COLO829 (cell line): ENCODE measurements around the gene CHRNE.
A peak's percentile ranks its signal among the peaks of the same experiment; 100 is the strongest.
"Not testable (repeated sequence)": the region's sequence is repeated elsewhere in the genome, so short reads cannot be mapped to it uniquely, and the experiment has no call there.

Source experiments
- DNase-seq: peaks from one replicate; pipeline ENCODE4 v3.0.0; 2012; ENCODE audit warnings: low spot score

The CHRNE gene

GRCh38 chr17:4887581-4887980 is 15.3 kb downstream of the CHRNE start:
- no peak for DNase-seq

DNA sequence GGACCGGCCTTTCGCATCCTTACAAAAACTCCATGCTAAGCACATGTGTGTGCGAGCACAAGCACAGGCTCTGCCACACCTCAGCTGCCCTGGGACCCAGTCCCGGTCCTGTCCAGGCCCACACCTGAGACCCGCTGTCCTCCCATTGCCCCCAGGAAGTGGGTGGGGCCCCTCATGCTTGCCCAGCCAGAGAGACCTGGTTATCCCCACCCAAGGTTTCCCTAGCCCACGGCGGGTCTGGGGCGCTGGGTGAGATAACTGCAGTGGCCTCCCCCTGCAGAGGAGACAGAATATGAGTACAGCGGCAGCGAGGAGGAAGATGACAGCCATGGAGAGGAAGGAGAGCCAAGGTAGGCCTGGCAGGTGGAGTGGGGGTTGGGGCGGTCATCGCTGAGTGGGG is 16.1 kb downstream of the CHRNE start:
- DNase-seq: no peak

GRCh38 chr17:4884489-4884888 is 18.4 kb downstream of the CHRNE start:
- DNase-seq: no peak

- DNase-seq: peak; percentile 49
Observed at GRCh38 chr17:4881761-4882555, 20.9 kb downstream of the CHRNE start.

DNA sequence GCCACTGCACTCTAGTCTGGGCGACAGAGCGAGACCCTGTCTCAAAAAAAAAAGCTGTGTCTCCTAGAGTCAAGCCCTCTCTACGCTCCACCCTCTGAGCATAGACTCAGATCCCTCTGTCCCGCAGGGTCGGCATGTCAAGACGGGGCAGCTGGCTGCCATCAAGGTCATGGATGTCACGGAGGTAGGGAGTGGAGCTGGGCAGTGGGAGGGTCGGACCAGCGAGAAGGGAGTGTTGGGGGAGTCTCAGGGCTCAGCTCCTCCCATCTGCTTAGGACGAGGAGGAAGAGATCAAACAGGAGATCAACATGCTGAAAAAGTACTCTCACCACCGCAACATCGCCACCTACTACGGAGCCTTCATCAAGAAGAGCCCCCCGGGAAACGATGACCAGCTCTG is 22.0 kb downstream of the CHRNE start:
- DNase-seq: no peak

GRCh38 chr17:4879601-4880000 is 23.3 kb downstream of the CHRNE start:
- DNase-seq: no peak

DNA sequence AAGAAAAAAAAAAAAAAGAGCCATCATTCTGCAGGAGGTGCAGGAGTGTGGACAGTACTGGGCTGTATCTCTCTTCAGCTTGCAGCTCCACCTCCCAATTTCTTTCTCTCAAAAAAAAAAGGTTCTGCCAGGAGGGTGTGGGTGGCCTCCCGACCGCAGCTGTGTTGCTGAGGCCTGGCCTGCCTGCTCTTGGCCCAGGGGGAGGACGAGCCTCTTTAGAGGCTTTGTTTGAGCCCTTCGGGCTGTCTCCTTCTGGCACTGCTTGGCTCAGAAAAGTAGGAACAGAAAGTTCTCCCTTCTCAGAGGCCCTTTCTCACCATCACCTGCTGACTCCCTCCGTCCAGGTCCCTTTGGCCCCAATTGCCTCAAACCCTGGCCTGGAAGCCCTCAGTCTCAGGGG is 25.8 kb downstream of the CHRNE start:
- no peak for DNase-seq

GRCh38 chr17:4872786-4873185 is 30.1 kb downstream of the CHRNE start:
- DNase-seq: no peak

- DNase-seq: no peak
Observed at GRCh38 chr17:4870855-4871254, 32.0 kb downstream of the CHRNE start.

DNA sequence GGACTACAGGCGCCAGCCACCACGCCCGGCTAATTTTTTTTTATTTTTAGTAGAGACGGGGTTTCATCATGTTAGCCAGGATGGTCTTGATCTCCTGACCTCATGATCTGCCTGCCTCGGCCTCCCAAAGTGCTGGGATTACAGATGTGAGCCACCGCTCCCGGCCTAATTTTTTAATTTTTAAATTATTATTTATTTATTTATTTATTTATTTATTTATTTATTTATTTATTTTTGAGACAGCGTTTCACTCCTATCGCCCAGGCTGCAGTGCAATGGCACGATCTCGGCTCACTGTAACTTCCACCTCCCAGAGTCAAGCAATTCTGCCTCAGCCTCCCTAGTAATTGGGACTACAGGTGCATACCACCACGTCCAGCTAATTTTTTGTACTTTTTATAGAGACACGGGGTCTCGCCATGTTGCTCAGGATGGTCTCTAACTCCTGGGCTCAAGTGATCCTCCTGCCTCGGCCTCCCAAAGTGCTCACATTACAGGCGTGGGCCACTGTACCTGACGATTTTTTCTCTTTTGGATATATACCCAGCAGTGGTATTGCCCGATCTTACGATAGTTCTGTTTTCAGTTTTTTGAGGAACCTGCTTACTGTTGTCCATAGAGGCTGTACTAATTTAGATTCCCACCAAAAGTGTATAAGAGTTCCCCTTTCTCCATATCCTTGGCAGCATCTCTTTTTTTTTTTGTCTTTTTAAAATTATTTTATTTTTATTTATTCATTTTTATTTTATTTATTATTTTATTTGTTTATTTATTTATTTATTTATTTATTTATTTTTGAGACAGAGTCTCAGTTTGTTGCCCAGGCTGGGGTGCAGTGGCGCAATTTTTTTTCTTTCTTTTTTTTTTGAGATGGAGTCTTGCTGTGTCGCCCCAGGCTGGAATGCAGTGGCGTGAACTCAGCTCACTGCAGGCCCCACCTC is 33.6 kb downstream of the CHRNE start:
- DNase-seq: not testable (repeated sequence)

DNA sequence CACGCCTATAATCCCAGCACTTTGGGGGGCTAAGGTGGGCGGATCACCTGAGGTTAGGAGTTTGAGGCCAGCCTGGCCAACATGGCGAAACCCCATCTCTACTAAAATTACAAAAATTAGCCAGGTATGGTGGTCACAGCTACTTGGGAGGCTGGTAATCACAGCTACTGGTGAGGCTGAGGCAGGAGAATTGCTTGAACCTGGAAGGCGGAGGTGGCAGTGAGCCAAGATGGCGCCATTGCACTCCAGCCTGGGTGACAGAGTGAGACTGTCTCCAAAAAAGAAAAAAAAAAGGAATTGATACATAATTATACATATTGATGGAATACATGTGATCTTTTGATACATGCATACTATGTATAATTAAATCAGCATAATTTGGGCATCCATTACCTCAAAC is 35.4 kb downstream of the CHRNE start:
- DNase-seq: not testable (repeated sequence)

DNA sequence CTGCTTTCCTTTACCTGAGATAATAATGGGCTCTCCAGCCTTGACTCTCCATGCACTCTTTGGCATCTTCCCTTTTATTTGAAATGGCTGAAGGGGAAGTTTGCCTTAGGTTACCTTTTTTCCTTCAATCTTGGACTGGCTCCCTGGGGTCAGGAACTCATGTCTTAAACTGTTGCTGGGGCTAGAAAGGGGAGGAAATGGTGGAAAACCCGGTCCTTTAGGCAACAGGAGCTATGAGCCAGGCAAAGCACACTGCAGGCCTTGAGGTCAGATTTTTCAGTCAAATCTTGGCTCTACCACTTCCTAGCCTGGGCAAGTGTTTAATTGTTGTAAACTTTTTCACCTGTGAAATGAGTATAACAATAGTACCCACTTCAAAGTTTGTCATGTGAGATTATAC is 39.6 kb downstream of the CHRNE start:
- no peak for DNase-seq

- no peak for DNase-seq
Observed at GRCh38 chr17:4862720-4863119, 40.2 kb downstream of the CHRNE start.

- no peak for DNase-seq
Observed at GRCh38 chr17:4861052-4861451, 41.8 kb downstream of the CHRNE start.

- DNase-seq: no peak
Observed at GRCh38 chr17:4860651-4861050, 42.2 kb downstream of the CHRNE start.

GRCh38 chr17:4859816-4860625 is 42.9 kb downstream of the CHRNE start:
- DNase-seq: peak; percentile 34

DNA sequence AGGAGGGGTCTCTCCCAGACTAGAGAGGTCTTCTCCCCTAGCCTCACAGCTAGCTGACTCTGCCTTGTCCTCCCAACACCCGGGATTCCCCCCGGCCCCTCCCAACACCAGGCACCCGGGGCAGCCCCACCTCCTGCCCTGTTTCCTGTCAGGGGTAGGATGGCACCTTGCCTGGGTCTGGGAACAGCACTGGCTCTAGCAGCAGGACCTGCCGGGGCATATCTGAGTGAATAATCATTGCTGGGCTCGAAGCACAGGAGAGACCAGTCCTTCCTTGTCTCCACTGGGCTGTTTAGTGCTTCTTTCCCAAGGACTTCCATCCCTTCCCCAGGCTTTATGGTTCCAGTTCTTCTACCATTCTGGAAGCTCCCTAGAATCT is 44.0 kb downstream of the CHRNE start:
- no peak for DNase-seq

DNA sequence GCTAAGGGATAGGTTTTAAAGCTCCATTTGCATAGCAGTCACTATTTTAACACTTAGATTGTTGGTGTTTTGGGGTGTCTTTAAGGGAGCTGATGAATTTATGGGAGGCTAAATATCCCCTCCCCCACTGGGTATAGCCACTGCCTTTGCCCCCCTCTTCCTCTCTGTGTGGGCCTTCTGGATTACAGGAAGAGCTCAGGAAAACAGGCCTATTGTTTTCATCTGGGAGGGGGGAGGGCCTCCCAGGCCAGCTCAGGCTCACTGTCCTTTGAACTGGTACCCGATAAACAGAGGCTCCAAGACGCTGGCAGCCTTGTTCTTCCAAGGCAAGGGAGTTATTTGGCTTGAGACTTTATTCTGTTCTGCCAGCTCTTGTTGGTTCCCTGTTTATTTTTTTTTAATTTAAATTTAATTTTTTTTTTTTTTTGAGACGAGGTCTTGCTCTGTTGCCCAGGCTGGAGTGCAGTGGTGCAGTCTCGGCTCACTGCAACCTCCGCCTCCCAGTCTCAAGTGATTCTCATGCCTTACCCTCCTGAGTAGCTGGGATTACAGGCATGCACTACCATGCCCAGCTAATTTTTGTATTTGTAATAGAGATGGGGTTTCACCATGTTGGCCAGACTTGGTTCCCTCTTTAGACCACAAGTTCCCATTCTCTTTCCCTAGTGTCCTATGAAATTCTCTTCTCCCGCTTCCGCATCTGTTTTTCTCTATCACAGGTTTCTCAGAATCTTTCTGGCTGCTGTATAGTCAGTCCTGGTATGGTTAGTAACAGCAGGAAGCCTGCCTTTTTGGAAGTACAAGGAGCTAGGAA is 44.6 kb downstream of the CHRNE start:
- DNase-seq: peak; percentile 76

- not testable (repeated sequence) for DNase-seq
Observed at GRCh38 chr17:4857347-4857746, 45.6 kb downstream of the CHRNE start.

- DNase-seq: no peak
Observed at GRCh38 chr17:4856937-4857314, 46.0 kb downstream of the CHRNE start.

DNA sequence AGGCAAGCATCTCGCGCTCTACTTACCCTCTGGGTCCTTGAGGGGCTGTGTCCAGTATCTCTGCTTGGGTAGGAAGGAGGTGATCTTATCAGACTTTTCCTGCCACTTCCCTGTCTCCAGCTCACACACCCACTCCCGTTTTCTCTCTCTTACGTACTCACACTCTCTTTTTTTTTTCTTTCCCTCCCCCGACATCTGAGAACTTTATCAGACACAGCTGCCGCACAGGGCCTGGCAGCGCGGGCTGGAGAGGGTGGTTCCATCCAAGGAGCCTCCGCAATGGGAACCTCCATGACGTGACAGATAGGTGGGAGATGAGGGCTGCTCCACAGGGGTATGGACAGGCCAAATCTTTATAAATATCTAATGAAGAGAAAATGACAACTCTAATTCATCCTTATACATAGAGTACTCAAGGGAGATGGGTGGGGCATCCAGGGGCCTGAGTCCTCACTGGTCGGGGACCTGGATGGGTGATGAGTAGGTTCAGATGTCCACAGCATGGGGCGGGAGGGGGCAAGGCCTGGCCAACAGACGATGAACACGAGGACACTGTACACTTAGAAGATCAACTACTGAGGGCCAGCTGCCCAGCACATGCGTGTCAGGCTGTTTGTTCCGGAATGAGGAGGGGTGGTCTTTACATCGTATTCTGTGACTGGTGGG is 46.5 kb downstream of the CHRNE start:
- DNase-seq: no peak
